ENCODE measurements around the gene FGFBP2.
"Not testable (repeated sequence)": the region's sequence is repeated elsewhere in the genome, so short reads cannot be mapped to it uniquely, and the experiment has no call there.

The FGFBP2 gene

GRCh38 chr4:15917297-15917696 is 45.7 kb downstream of the FGFBP2 start:
- TF ChIP-seq CTCF (IDR thresholded peaks at IDR 0.05; ENCODE audit: borderline replicate concordance, control extremely low read depth, extremely low read depth, insufficient read depth, missing control alignments): no peak
- no peak for DNase-seq (ENCODE audit: low spot score)
- in situ Hi-C loops (cut with MboI; ENCODE audit: low sequenced_read_pairs, unreplicated experiment): no loop called here

GRCh38 chr4:15916358-15916757 is 46.6 kb downstream of the FGFBP2 start:
- DNase-seq (ENCODE audit: low spot score); in situ Hi-C loops (cut with MboI; ENCODE audit: low sequenced_read_pairs, unreplicated experiment): not testable (repeated sequence)

GRCh38 chr4:15914736-15915135 is 48.2 kb downstream of the FGFBP2 start:
- no peak for DNase-seq (ENCODE audit: low spot score)
- no peak for TF ChIP-seq CTCF (IDR thresholded peaks at IDR 0.05; ENCODE audit: borderline replicate concordance, control extremely low read depth, extremely low read depth, insufficient read depth, missing control alignments)
- in situ Hi-C loops (cut with MboI; ENCODE audit: low sequenced_read_pairs, unreplicated experiment): no loop called here

- in situ Hi-C loops (cut with MboI; ENCODE audit: low sequenced_read_pairs, unreplicated experiment): no loop called here
Observed at GRCh38 chr4:15914291-15914690, 48.7 kb downstream of the FGFBP2 start.

GRCh38 chr4:15913631-15913970 is 49.4 kb downstream of the FGFBP2 start:
- TF ChIP-seq CTCF (IDR thresholded peaks at IDR 0.05; ENCODE audit: borderline replicate concordance, control extremely low read depth, extremely low read depth, insufficient read depth, missing control alignments): no peak
- in situ Hi-C loops (cut with MboI; ENCODE audit: low sequenced_read_pairs, unreplicated experiment): no loop called here
- no peak for DNase-seq (ENCODE audit: low spot score)

More at GRCh38 chr4:15914291-15914690, 48.7 kb downstream of the FGFBP2 start:
- no peak for TF ChIP-seq CTCF (IDR thresholded peaks at IDR 0.05; ENCODE audit: borderline replicate concordance, control extremely low read depth, extremely low read depth, insufficient read depth, missing control alignments)
- DNase-seq (ENCODE audit: low spot score): no peak

- no peak for TF ChIP-seq CTCF (IDR thresholded peaks at IDR 0.05; ENCODE audit: borderline replicate concordance, control extremely low read depth, extremely low read depth, insufficient read depth, missing control alignments)
- no peak for DNase-seq (ENCODE audit: low spot score)
- in situ Hi-C loops (cut with MboI; ENCODE audit: low sequenced_read_pairs, unreplicated experiment): no loop called here
Observed at GRCh38 chr4:15912961-15913630, 49.9 kb downstream of the FGFBP2 start.

- in situ Hi-C loops (cut with MboI; ENCODE audit: low sequenced_read_pairs, unreplicated experiment): no loop called here
- no peak for DNase-seq (ENCODE audit: low spot score)
- TF ChIP-seq CTCF (IDR thresholded peaks at IDR 0.05; ENCODE audit: borderline replicate concordance, control extremely low read depth, extremely low read depth, insufficient read depth, missing control alignments): no peak
Observed at GRCh38 chr4:15912236-15912635, 50.7 kb downstream of the FGFBP2 start.

All from GM13976 (cell line).